Epithelial cell of proximal tubule (primary cell): ENCODE results near the gene TTC39C. TPM values are rescaled to one million over a fixed set of nuclear protein-coding genes. Genes with fewer than 3 reads are reported as not detected.

Source experiments
- DNase-seq: peaks from one replicate; pipeline ENCODE4 v3.0.0-alpha.2; 2011; ENCODE audit warnings: low read depth
- H3K4me3 ChIP-seq: 2 replicates; pipeline ENCODE4 v1.5.1; 2011; ENCODE audit warnings: low read depth, mild to moderate bottlenecking, low read length
- total RNA-seq: library from RNA; depleted of rRNA; stranded (reverse); fragments of >200 nt; gene quantifications from 2 replicates; pipeline ENCODE4 v1.2.3, GENCODE V29; 2015
- TF ChIP-seq, protein P1 (sequence below): conservative IDR thresholded peaks from 2 replicates; pipeline ENCODE4 v1.5.1; 2012; ENCODE audit warnings: low read depth, mild to moderate bottlenecking, low read length

TTC39C gene
- total RNA-seq, 1 donor from 2014 or later, result 11.2 TPM

DNA sequence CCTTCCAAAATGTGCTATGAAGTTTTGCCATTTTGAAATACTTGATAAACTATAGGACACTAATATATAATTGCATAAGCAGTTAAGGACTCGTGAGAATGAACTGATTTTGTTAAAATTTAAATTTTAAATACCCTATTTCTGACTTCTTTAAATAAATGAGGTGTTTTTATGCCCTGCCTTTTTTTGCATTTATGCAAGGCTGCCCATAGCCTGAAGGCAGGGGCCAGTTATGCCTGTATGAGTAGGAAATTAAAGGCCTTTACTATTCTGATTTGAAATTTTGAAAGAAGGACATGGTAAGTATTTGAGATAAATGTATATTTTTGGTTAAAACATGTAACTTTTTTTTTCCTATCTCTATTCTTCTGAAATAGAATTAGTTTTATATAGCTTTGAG is 33.7 kb downstream of the TTC39C start:
- no peak for DNase-seq
- H3K4me3 ChIP-seq, result no peak overlapping the region
- TF ChIP-seq, protein P1, sequence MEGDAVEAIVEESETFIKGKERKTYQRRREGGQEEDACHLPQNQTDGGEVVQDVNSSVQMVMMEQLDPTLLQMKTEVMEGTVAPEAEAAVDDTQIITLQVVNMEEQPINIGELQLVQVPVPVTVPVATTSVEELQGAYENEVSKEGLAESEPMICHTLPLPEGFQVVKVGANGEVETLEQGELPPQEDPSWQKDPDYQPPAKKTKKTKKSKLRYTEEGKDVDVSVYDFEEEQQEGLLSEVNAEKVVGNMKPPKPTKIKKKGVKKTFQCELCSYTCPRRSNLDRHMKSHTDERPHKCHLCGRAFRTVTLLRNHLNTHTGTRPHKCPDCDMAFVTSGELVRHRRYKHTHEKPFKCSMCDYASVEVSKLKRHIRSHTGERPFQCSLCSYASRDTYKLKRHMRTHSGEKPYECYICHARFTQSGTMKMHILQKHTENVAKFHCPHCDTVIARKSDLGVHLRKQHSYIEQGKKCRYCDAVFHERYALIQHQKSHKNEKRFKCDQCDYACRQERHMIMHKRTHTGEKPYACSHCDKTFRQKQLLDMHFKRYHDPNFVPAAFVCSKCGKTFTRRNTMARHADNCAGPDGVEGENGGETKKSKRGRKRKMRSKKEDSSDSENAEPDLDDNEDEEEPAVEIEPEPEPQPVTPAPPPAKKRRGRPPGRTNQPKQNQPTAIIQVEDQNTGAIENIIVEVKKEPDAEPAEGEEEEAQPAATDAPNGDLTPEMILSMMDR, result no peak

DNA sequence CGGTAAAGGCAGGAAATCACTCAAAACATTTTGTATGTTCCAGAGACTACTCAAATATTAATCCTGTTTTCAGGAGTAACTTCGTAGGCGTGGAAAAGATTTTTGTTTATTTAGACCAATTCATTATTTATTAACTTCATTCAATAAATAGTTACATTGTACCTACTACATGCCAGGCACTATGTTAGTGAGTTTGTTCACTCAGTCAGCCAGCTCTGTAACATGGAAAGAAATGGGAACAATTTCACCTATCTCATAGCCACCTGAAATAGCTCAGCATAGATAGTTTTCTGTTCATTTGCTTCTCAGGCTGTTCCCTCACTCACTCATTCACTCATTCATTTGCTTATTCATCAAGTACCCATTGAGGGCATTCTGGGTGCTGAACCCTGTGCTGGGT is 34.6 kb downstream of the TTC39C start:
- no peak for DNase-seq
- TF ChIP-seq, protein P1, result no peak
- H3K4me3 ChIP-seq, result no peak overlapping the region

DNA sequence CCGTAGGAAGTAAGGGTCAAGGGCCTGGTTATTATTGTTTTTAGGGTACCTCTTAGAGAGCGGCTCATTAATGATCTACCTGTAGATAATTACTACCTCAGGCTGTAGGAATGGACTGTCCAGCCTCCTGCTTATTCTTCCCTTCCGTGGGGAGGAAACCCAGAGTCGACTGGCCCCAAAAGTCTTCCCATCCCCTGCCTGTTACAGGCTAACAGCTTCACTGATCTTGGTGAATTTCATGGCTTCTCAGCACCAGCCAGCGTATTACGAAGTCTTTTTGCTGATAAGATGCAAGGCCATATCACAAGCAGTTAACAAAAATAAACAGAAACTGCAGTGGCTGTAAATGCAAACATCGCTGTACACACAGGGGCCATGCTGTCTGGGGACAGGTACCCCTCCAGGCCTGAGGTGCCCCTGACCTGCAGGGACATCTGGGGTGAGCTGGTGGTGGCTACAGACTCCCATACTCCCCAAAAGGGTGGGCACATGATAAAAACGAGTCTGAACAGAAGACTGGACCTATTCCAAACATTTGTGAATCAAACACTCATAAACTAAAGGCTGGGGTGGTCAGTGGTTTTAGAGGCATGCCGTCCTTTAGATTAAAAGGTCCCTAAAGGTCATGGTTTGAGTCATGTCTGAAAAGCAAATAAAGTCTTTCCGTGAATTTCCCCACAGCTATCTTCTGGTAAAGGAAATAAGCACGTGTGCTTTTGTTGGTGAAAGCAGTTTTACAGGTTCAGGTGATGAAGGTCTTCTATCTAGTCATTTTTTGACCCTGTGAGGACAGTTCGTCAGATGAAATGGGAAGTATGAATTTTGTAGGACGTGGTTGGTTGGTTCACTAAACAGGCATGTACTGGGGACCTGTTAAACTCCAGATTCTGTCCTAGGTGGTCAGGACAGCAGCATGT is 36.7 kb downstream of the TTC39C start:
- H3K4me3 ChIP-seq, result no peak overlapping the region
- DNase-seq, result peak; percentile 20

DNA sequence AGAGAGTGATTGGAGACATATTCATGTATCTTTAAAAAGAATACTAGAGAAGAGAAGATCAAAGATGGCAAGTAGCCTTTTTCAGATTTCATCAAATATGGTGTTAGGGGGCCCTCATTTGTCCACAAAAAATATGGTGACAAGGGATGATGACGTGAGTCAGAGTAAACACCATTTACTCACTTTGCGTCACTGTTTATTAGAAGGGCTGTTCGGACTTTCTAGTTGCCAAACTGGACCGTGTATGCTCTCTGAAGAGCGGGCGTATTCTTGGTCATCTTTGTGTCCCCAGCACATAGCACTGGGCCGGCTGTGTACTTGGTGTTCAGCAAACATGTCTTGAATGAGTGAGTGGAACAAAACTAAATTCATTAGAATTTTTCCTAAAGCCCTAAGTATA is 37.5 kb downstream of the TTC39C start:
- TF ChIP-seq, protein P1, result no peak
- H3K4me3 ChIP-seq, result no peak overlapping the region
- DNase-seq, result no peak

More for the DNA sequence above, 36.7 kb downstream of the TTC39C start:
- TF ChIP-seq, protein P1, result no peak

DNA sequence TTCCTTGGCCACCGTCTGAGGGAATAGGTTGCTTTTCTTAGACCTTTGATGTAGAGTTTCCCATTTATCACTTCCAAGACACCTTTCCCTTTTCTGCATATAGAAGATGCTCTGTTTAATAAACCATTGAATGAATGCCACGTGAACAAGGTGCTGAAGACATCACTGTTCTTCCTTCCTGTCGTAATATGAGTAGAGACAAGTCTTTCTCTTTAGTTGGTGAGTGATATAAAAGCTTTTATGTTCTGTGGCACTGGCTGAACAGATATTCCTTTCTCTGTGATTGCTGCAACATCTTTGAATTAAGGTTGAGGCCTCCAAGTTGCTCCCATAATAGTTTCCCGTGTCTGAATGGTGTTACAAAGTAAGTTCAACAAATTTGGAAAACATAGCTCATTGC is 38.7 kb downstream of the TTC39C start:
- H3K4me3 ChIP-seq, result no peak overlapping the region
- DNase-seq, result no peak
- TF ChIP-seq, protein P1, result no peak

DNA sequence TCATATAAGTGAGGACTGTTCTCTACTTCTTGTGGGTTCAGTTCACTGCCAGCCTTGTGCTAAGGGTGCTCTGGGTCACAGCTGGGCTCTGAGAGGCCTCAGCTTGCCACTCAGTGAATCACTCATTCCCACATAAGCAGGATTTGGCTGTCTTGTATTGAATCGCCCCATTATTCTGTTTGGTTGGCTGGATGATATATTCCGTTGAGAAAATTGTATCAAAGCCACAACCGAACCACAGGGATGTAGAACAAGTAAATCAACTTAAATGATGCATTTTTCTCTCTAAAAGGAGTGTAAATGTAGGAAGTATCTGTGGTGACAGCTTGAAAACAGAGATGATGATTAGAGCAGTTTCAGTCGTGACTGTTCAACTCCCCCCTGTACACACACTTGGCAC is 39.6 kb downstream of the TTC39C start:
- no peak overlapping the region for H3K4me3 ChIP-seq
- TF ChIP-seq, protein P1, result no peak
- DNase-seq, result no peak
